GM19467 (cell line): ENCODE measurements around the gene CASK.
"Not testable (repeated sequence)": the region's sequence is repeated elsewhere in the genome, so short reads cannot be mapped to it uniquely, and the experiment has no call there.

Experiments
- ATAC-seq: cut with Tn5 transposase; IDR thresholded peaks from one replicate; pipeline ENCODE4 v1.9.1; 2021; ENCODE audit warnings: mild to moderate bottlenecking, moderate library complexity; ENCODE audit not compliant: unreplicated experiment

Gene CASK

DNA sequence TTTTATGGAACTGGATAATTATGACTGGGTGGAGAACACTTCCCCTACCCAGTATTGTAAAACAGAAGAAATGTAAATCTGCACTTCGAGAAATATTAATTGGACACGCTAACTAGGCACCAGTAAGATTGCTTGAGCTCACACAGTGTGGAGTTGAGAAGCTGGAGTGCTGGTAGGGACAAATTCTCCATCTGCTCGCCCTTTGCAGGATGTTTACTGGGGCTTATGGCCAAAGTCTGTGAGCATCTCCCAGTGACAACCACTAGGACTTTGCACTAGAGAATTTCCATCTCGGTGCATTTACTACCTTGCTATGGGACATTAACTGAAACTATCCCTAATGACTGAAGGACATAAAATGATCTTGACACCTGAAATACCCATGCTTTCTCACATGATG, 268.3 kb downstream of the CASK start:
- ATAC-seq = no peak

DNA sequence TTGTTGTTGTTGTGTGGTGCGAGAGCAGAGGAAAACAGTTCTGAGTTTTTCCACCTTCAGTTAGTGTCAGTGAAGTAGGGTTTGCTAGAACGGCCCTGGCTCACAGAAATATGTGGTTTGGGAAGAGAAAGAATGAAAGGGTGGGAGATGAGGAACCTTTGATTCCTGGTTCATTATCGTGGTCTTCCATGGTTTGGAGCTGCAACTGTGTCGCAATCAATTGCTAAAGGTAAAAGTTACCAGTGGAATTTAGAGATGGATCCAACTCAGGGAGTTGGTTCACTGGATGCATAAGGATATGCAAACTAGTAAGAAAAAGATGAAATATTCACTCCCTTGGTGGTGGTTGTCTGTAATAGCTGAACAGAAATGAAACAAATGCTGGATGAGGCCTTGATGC, 270.2 kb downstream of the CASK start:
- ATAC-seq = no peak

DNA sequence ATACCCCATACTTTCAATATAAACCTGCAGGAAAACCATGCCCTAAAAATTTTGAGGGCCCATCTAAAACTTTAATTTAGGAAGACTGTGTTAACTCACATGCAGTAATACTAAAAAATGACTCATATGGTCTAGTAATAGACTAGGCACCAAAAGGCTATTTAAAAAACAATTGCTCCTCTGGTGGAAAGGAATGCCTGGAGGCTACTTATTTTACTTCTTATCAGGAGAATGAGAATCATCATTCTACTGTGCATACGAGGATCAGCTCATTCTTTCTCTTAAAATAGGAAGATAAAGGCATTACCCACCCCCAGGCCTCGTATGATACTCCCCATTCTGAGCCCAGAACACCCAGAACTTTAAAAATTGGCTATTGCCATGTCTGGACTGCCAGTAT, 277.2 kb downstream of the CASK start:
- not testable (repeated sequence) for ATAC-seq

DNA sequence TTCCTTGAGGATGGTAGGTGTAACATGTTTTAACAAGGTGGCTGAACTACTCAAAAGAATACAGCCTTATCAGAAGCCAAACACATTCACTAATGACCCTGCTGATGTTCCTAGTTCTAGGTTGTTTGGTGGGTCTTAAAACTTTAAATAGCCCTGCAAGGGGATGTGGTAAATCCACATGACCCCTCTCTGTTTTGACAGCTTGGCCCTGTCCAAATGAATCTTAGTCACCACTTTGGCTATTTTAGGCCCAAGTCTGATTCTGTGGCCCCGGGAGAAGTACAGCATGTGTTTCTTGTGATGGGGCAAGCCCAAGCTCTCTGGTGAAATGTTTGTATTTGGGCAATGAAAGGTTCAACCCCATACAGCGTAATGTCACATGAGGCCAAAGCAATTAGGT, 289.1 kb downstream of the CASK start:
- ATAC-seq = no peak

DNA sequence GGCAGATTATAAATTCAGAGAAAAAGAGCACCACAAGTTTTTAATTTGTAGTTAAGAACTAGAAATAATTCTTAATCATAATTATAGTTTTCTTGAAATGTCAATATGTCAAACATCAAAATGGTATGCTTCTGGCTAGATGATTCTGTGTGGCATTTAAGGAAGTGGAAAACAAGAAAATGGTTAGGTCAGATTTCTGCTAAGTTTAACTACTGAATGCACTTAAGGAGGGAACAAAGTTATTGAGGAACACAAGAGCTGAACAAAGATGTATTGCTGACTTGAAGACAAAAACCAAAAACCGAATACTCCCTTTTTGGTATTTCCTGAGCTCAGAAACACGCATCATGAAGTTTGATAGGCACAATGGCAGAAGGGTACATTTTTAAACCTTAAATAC, 293.3 kb downstream of the CASK start:
- ATAC-seq = no peak

DNA sequence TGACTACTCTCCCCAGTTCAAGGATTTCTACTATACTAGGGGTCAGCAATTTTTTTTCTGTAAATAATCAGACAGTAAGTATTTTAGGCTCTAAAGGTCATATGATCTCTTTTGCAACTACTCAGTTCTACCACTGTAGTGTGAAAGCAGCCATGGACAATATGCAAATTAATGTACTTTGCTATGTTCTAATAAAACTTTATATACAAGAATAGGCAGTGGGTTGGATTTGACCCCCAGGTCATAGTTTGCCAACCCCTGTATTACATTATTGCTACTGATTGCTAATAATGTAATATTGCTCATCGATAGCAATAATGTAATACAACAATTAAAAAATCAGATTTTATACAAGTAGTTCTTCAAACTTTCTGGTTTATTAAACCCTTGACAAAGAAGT, 293.8 kb downstream of the CASK start:
- no peak for ATAC-seq

DNA sequence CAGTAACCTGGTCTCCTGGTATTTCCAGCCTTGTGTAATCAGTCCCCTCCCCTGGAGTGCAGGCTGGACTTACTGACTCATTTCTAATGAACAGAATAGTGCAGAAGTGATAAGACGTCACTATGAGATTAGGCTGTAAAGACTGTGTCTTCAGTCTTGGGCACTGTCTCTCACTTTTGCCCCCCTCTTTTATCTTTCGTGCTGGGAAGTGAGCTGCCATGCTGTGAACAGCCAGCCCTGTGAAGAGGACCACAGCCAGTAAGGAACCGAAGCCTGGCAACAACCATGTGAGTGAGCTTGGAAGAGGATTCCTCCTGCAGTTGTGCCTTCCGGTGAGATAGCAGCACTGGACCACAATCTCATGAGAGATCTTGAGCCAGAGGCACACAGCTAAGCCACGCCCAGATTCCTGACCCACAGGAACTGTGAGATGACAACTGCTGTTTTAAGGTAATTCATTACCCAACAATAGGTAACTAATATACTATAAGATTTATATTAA, 302.1 kb downstream of the CASK start:
- no peak for ATAC-seq

DNA sequence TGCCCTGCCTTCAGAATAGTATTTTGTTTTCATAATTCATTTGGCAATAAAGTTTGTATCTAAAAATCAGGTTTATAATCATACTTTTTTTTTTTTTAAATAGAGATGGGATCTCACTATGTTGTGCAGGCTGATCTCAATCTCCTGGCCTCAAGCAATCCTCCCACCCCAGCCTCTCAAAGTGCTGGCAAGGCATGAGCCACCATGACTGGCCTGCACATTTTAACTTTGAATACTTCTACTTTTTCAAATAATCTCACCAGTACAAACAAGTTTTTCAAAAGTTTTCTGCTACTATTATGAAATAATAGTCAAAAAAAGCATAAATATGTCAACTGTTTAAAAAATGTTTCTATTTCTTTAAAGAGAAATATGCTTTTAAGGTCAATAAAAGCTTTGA, 304.1 kb downstream of the CASK start:
- ATAC-seq = no peak

DNA sequence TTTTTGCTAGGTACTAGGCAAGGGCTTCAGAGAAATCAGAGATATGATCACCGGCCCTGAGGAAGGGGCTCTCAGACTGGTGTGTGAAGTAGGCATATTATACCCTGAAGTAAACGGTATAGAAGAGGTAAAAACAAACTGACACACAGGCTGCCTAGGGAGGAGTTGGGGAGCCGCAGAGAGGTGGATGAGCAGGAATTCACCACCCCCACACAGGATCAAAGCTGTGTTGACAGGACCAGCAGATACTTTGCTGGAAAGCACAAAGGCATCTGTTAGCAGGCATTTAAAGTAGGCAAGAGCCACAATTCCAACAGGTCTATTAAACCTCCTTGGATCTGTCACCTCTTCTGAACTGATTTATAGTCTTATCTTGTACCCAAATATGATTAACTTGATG, 306.4 kb downstream of the CASK start:
- no peak for ATAC-seq

DNA sequence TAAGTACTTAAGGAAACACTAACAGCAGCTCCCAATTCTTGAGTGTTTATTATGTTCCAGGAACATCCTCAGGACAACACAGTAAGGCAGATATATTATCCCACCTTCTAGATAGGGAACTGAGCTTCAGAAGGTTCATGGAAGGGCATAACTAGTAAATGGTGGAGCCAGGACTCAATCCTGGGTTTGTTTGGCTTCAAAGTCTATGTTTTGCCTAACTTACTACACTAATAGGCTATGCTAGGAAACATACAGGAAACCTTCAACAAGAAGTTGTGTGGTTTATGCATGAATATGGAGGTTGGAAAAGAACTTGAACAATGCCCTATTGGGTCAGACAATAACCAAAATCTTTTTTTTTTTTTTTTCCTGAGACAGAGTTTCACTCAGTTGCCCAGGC, 307.1 kb downstream of the CASK start:
- ATAC-seq = no peak

DNA sequence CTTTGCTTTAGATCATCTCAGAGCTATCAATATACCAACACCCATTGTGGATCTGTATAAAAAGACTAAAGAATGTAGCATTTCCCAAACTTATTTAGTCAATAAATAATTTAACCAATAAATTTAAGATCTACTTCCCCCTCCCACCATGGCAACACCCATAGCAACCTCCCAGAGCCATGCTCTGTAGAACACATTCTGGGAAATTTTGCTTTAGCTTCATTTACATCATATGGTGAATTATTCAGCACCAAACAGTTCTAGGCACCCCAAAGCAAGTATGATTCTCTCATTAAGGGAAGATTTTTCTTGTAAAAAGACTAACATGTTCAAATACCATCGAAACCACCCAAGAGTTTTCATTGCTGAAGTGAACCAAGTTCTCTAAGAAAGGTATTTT, 315.1 kb downstream of the CASK start:
- ATAC-seq = no peak

DNA sequence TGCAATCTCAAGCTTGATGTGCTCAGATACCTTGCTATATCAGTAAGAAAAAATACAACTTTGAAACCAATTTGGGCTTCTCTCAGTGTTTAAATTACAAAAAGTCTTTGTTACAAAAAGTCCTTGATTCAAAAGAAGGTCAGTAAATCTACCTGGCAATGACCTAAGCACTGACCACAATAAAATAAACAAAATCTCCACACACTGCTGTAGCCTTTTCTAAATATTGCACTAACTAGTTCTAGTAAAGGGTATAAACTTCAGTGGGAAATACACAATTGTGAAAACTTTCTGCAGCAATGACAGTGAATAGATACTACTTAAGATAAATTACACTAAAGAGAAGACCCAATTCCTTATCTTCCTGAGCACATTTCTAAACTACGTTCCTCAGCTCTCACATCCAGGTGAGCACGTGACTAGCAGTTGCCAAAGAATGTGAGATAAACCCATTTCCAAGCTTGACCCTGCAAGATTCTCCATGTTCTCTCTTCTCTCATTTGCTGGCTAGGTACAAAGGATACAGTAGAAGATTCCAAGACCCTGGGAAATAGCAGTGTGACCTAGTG, 316.0 kb downstream of the CASK start:
- no peak for ATAC-seq

DNA sequence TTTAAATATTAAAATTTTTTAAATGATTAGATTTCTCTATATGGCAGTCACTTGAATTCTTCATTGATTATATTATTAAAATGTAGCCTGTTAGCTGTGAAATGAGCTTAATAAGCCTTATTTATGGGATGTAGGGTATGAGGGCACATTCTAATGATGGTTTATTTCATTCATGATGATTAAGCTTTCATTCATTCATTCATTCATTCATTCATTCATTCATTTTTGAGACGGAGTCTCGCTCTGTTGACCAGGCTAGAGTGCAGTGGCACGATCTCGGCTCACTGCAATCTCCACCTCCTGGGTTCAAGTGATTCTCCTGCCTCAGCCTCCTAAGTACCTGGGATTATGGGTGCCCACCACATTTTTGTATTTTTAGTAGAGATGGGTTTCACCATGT, 317.3 kb downstream of the CASK start:
- not testable (repeated sequence) for ATAC-seq

DNA sequence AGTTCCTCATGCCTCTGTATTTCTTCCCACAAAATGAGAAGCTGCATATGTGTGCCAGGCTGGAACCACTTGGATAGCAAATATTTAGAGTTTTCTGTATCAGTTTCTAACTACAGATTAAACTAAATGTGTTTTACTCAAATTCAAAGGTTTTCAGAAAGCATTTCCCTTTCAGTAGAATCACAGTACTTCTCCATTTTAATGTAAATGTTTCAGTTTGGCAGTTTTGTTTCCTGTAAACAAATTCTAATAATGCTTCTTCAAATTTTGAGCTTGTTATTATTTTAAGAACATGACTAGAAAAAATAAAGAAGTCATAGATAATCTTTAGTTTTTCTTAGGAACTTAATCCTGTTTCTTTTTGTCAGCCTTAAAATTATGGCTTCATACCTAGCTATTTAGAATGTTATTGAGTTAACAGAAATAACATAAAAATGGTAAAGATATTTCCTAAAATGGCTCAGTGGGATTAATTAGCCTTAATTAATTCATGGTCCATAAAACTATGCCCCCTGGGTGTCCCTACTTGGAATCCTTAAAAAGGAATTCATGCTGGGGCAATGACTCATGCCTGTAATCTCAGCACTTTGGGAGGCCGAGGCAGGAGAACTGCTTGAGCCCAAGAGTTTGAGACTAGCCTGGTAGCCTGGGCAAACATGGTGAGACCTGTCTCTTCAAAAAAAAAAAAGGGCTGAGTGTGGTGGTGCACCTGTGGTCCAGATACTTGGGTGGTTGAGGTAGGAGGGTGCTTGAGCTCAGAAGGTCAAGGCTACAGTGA, 318.4 kb downstream of the CASK start:
- no peak for ATAC-seq

DNA sequence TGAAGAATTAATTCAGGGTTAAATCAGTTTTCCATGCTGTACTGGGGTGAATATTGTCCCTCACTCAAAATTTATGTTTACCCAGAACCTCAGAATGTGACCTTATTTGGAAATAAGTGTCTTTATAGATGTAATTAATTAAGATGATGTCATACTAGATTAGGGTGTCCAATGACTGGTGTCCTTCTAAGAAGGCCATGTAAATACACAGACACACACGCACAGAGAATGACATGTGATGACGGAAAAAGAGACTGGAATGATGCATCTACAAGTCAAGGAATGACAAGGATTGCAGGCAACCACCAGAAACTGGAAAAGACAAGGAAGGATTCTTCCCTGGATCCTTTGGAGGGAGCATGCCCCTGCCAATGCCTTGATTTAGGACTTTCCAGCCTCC, 319.2 kb downstream of the CASK start:
- ATAC-seq = no peak

DNA sequence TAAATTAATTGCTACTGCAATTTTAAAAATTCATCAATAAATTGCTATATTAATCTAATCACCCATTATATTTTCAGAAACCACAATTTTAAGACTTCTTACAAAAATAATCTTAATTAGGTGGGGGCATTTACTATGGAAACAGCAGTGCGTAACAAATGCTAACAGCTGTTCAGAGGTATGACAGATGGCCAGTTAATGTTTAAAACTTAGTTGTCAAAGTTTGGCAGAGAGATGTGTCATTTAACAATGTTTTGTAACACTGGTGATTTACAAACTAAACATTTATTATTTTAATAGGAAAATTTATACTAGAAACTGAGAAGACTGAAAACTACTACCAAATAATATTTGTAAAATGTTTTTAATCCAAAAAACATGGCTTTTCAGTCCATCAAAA, 319.8 kb downstream of the CASK start:
- no peak for ATAC-seq

DNA sequence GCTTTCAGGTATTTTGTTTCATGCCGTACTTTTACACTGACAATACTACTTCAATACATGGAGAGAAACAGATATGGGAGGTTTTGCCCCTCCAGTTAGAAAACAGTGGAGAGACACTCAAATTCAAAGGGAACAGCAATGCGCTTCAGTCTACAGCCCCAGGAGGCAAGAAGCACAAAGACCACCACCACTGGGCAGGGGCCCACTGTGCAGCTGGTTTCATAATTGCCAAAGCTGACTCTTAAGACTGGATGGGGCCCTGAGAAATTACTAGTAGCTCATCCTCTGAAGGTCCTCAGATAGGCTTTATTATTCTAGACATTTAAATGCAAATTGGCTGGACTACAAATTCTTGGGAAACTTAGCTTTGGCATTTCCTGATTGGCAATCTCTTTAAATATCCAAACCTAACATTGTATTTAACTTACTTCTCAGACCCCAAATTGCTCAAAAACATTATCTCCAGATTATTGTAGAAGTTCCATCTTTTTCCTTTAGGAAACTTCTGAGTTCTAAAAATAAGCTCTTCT, 320.5 kb downstream of the CASK start:
- ATAC-seq = no peak

DNA sequence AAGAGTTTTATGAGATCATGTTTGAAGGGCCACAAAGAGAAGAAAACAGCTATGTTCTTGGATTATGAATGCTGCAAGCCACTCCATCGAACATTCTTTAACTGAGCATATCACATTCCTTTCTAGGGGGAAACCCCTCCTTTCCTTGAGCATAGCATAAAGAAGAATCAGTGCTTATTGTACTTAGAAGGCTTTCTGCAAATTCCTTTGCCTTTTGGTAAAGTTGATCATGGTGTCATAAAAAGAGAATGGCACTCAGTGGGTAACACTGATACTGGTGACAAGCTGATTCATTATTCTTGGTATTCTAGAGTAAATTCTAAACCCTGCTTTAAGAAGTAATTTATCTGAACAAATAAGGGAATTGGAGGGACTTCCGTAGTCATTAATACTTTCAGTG, 323.1 kb downstream of the CASK start:
- no peak for ATAC-seq

DNA sequence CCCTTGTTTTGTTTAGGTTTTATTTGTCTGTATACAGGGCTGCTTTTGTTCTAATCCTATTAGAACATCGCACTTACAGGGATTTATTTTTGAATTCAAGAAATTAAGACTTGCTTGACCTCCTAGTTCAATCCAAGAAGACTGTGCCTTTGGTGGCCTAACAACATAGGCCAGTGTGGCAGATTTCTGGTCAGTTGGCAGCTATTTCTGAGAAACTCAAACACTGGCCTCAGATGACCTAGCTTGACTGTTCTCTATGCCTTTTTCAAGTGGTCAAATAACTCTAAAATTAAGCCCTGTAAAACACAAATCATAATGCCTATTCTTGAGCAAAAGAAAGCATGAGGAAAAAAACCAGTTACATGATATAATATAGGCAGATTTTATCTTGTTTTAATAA, 323.8 kb downstream of the CASK start:
- no peak for ATAC-seq

DNA sequence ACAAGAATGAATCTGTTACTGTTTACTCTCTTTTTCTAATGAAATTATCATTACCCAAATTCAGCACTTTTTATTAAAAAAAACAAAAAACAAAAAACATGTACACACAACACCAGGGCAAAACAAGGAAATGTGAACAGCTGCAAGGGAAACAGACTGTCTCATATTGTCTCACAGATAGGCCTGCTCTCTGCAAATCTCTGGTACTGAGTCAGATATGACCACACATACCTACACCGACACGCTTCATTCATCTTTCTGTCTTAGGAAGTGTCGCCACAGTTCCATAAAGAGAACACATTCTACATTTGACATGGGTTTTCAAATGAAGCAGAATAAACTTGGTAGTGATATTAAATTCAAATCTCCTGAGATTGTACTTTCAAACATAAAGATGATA, 326.8 kb downstream of the CASK start:
- peak; percentile 85 for ATAC-seq

DNA sequence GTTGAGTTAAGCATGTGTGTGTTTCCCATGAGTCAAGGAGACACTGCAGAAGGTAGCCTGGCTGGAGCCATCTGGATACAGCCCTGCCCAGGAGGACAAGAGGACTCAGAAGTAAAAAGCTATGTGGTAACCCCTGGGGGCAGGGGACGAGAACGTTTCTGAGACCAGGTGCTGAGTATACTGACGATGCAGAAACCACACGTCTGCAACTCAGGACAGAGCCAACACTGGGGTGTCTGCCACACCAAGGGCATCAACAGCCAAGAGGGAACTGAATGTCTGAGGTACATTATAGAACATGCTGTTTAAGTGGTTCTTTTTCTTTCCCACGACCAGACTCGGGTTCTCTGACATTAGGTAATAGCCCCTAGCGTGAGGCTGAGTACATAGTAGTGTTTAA, 328.7 kb downstream of the CASK start:
- ATAC-seq = no peak

DNA sequence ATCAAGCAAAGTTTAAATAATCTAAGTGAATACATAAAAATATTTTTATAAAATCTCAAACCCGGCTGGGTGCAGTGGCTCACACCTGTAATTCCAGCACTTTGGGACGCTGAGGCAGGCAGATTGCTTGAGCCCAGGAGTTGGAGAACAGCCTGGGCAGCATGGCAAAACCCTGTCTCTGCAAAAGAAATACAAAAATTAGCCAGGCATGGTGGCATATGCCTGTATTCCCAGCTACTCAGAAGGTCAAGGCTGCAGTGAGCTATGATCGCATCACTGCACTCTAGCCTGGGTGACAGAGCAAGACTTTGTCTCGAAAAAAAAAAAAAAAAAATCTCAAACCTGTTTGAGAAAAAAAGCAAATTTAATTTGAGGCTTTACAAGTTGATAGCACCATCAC, 331.4 kb downstream of the CASK start:
- no peak for ATAC-seq

DNA sequence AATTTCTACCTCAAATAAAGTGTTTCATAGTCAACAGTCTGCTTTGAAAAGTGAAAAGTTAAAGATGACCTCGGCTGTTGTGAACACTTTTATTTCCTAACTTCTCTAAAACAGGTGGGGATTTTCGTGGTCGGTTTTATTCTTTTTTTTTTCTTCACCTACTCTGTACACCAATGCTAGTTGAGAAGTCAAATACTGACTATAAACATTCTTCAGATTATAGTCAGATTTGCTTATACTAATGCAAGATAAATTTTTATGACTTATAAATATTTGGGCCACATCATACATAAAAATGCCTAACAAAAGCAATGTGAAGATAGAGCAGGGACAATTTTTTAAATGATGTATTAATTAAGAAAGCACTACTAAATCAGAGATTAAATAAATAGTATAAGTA, 332.7 kb downstream of the CASK start:
- no peak for ATAC-seq
